Amygdala (tissue), 56 donors: Measurements from ENCODE around the gene OSGEP.

ENCODE experiments used
- DNase-seq, 56 donors: peaks; one replicate each; lab custom pipeline; 2025; lab: John Stamatoyannopoulos, UW

The OSGEP gene

DNA sequence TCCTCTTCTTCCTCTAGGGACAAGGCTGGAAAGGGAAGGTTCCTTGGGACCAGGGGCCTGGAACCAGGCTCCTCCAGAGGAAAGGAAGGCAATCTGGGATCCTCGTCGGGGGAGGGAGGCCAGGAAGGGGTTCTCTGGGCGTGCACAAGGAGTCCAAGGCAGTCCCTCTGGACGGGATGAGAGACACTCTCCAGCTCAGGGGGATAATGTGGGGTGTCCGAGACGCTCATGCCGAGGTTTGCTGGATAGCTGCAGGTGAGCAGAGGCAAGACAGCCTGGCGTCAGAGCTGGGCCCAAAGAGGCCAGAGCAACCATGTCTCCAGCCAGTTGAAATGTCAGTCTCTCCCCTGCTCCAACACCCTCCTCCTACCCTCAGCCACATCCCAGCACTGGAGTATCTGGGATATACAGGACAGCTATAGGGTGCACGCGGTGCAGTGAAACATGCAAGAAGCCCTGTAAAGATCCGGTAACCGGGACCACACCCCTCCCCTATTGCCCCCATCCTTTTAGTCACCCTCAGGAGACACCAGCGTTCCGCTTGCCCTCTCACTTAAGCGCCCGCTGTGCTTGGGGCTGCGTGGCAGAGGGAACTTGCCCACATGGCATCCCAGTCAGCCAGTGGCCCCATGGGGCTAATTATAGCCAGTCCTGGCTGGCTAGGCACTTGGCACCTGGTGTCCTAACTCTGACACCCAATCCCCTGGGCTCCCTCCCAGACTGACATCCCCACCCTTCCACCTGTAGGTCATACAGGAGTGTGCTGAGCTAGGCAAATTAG lies 18.8 kb downstream of the OSGEP start, which contains the start of gene KLHL33:
TSS of gene KLHL33 (minus strand) at position 585 of the 781 bp plus-strand sequence. CDS start at position 230, 355 bp downstream.
- DNase-seq = no peak

DNA sequence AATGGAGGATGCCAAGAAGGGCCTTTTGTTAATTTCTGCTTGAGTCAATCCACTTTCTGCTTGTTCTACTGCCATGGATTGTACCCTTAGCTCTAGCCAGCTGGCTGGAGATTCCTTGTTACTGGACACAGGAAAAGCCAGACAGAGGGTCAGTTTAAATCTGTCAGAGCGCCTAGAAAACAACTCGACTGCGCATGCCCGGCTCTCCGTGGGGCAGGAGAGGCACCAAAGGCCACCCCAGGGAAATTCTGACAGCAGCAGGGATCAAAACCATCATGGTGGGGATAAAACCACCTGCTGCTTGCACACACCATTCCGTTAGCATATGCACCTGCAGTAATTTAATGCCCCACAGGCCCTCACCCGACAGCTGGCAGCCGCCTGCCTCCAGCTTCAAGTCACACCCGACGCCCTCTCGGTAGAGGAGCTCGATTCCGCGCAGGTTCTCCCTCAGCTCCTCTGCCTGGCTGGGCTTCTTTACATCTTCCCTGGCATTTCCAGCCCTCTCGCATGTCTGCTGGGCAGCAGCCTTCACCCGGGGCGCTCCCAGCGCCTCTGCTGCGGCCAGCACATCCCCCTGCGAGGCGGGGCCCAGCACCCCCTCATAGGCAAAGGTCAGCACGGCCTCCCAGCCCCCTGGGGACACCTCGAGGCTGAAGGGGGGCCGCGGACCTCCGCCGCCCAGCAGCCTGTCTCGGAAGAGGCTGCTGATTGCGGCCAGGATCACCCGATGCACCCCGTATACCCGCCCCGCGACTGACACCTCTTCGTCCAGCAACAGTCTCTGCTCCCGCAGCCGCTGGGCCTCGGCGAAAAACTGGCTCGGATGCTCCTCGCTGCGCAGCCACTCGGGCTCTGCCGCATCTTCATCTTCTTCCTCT lies 19.7 kb downstream of the OSGEP start:
- peak in 51 of 56 donors; percentile 17 to 85 (median 60) for DNase-seq

DNA sequence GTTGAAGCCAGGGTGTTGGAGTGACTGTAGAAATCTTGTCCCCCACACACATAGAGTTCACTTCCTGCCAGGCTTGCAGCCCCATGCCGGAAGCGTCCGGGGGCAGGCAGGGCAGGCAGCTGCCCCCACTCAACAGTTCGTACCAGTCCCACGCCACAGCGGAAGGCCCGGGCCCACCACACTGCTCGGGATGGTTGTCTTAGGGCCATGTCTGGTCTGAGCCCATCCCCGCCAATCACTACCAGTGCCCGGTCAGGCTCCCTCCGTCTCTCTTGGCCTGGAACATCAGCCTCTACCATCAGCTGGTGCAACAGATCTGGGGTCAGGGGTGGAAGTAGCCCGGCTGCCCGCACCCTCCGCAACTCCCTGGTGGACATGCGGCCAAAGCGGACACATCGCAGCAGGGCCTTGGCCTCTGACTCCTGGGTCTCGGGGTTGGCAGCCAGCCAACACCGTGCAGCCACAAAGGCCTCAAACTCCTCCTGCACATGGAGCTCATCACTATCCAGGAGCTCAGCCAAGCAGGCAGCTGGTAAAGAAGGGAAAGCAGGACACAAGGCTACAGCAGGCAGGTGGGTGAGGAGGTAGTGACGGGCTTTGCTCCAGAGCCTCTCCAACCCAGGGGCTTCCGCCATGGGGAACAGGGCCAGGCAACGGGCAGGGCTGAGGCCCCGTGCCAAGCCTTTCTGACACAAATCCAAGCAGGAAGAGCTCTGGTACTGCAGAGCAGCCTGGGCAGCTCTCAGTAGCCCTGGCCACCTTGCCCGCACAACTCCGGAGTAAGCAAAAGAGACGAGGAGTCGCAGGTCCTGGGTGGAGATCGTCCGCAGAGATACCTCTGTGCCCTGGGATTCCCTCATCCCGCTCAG lies 24.6 kb downstream of the OSGEP start:
- DNase-seq = peak in 38 of 56 donors; percentile 3 to 62 (median 30)

DNA sequence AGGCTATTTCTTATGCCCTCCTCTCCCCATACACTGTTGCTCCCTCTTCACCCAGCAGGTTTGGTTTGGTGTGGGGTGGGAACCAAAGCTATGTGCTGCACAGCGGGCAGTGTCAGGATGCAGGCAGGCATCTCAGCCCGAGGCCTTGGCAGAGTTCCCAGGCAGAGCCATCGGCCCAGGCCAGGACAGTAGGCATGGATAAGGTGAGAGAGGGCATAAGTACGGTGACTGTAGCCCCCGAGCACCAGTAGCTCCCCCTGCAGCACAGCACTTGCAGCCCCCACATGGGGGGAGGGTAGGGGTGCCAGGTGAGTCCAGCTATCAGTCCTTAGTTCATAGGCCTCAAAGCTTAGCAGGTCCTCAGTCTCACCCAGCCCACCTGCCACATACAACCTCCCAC lies 25.8 kb downstream of the OSGEP start:
- DNase-seq = peak in 2 of 56 donors; percentile 2 to 6

DNA sequence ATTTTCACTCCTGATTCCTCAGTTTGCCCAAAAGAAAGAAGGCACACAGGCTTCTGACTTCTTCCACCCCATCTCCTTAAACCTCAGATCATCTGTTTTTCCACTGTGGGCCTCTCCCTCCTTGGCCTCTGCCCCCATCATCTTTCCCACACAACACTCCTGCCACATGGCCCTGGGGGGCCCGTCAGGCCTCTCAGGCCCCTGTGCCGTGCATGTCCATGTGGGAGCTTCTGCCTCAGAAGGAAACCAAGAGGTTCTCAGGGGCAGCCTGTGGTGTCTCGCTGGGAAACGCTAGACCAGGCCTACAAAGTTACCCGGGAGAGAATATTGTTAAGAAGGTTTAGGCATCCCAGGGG lies 26.6 kb downstream of the OSGEP start:
- DNase-seq = no peak

DNA sequence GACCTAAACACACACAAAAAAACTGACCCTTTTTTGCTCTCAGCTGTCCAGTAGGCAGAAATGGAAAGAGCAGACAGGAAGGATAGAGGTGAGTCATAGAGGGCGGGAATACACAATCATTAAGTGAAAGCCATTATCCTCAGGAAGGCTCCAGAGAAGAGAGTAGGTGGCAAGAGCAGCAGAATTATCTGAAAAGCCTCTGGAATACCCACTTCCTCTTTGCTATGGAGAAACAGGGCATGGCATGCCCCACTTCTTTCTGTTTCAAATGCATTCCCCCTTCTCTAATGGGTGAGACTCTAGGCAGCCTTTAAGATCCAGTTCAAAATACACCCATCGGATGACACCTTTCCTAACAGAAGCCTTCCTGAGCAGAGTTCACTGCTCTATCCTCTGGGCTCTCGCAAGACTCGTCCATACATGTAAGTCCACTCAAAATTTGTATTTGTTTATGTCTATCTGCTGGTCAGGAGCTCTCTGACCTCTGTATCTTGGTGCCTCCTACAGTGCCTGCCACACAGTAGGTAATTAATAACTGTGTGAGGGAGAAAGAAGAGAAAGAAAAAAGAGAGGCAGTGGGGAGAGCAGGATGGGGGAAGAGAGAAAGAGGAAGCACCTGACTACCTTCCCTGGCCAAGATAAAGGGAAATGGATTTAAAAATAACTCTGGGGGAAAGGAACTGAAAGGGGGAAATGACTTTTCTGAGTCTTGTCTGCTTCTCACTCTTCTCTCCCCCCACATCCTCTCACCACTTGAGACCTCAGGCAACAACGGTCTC lies 27.2 kb downstream of the OSGEP start:
- no peak for DNase-seq

DNA sequence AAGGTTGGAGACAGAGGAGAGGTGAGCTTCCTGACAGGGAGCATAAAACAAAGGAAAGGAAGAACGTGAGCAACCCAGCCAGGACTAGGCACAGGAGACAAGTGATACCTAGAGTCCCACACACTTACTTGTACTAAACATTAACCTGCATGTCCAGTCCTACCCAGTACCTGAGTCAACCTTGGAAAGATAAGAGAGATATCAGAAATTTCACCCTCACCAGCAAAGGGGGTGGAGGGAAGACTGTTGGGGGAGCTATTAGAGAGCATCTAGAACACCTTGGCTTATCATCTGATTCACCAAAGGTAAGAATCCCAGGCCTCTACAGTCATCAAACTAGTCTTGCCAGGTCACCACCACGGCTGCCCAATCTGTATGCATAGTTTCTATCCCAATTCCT lies 29.8 kb downstream of the OSGEP start:
- no peak for DNase-seq

DNA sequence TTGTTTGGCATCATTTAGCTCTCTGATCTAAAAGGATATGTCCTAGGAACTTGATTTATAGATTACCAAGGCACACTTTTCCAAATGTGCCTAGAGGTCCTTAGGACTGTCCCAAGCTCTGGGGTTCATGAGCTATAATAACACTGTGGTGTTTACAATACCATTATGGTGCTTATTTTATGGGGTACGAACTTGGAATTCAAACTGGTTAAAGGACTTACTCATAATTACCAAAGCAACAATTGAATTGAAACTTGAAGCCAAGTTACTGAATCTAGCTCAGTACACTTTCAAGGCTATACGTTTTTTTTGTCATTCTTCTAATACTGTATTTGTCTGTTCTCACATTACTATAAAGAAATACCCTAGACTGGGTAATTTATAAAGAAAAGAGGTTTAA lies 31.7 kb downstream of the OSGEP start:
- DNase-seq = no peak

DNA sequence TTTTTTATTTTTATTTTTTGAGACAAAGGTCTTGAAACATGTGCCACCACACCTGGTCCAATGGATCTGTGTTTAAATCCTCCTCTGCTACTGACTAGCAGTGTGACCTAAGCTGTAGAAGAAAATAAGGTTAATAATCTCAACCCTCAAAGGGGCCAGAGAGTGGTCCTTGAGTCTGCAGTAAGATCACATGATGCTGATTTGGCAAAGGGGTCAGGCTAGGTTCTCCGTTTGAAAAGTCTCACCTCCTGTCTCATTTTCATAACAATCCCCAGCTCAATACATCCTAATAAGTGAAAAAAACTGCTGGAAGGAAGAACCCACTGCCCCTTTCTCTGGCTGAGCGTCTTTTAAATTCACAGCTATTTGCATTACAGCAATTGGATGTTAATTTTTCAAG lies 33.3 kb downstream of the OSGEP start:
- DNase-seq = no peak

DNA sequence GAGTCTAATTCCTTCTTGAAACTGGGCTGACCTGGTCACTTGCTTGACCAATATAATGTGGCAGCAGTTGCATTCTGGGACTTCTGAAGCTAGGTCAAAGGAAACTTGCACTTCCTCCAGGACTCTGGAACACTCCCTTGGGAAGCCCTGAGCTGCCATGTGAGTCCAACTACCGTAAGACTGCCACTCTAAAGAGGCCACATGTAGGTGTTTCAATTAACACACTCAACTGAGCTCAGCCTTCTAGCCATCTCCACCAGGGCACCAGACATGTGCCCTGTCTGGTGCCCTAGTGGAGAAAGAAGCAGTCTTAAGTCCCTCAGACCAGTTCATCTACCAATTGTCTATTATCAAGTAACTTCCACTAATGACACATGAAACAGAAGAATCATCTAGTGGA lies 35.2 kb downstream of the OSGEP start:
- DNase-seq = no peak

DNA sequence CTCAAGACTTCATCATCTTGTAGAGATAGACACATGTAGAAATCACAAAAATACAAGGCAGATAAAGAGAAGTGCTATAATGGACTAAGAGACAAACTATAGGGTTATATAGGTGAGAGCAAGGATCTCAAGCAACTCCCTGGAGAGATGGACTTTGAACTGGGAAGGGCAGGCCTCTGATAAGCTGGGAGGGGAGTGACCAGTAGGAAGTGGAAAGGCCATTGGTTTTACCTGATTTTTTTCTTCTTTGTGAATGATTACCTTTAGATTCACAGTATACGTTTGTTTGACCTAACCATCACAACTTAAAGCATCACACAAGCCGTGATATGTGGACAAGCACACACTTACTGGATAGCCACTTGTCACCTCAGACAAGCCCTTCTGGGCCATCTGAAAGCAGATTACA lies 36.1 kb downstream of the OSGEP start:
- DNase-seq = no peak

DNA sequence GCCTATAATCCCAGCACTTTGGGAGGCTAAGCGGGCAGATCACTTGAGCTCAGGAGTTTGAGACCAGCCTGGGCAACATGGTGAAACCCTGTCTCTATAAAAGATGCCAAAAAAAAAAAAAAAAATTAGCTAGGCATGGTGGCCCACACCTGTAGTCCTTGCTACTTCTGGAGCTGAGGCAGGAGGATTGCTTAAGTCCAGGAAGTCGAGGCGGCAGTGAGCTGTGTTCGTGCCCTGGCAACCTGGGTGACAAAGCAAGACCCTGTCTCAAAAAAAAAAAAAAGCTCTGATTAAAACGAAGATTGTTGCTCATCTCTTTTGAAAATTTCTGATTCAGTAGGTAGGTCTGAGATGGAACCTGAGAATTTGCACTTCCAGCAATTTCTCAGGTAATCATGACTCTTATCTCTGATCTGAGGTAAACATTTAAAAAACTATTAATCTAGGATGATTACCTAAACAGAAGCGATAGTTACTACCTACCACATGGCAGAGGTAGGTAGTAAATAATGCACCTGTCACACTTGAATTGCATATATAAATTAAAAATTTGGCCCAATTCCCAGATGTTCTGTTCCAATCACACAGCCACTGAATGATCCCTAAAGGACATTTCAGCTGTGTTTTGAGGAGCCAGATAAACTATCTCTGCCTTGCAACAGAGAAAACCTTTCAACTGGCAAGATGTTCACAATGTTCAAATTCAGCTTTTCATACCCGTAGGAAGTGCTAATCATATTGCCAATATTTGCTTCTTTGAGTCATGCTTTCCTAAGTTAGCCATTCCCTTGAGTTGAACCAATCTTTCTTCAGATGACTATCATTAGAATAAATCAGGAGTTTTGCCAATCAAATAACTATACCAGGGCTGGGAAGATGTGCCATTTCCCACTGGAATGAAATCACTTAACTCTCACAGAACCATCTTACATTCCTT lies 37.1 kb downstream of the OSGEP start:
- DNase-seq = no peak

DNA sequence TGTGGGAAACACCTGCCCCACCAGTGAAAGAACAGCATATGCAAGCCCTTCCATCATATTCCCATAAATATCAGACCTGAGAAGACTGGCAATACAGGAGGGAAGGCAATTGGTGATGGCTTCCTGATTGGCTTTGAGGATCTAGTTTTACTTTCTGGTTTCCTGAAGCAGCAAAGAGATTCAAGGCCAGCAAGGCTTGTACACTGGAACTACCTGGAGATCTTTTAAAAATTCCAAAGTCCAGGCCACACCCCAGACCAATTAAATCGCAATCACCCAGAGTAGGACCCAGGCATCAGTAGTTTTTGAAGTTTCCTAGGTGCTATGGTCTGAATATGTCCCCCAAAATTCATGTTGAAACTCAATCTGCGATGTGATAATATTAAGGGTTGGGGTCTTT lies 38.4 kb downstream of the OSGEP start:
- no peak for DNase-seq

DNA sequence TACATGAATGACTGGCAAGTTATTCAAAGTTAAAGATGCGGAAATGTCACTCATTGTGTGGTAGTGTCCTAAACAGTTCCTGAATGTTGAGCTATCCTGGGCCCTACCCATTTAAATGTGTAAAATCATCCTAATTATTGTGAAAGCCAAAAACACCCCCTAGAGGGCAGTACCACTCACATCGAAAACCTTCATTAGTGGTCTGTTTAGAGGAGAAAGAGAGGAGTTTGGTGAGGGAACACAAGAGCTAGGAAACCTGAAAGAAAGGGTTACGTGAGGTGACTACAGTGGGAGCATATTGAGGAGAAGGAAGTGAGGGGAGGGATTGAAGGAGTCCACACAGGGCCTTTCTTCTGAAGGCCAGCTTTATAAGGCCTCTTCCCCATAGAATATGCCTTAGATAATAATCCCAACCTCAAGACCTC lies 38.8 kb downstream of the OSGEP start:
- peak in 6 of 56 donors; percentile 1 to 57 (median 14) for DNase-seq

DNA sequence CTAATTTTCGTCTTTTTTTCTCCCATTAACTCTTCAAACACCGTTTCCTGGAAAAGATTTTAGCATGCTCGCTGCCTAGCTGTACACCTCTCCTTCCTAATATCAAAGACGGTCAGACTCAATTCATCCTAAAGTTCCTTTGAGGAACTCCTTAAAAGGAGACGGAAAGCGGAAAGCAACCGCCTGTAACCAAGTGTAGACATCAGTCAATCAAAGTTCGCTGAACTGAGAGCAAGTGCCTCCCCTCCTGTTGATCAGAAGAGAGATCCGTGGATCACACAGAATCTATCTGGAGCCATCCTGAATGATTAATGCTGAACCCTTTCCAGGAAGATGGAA lies 40.9 kb downstream of the OSGEP start:
- DNase-seq = peak in 2 of 56 donors; percentile 4 to 13

DNA sequence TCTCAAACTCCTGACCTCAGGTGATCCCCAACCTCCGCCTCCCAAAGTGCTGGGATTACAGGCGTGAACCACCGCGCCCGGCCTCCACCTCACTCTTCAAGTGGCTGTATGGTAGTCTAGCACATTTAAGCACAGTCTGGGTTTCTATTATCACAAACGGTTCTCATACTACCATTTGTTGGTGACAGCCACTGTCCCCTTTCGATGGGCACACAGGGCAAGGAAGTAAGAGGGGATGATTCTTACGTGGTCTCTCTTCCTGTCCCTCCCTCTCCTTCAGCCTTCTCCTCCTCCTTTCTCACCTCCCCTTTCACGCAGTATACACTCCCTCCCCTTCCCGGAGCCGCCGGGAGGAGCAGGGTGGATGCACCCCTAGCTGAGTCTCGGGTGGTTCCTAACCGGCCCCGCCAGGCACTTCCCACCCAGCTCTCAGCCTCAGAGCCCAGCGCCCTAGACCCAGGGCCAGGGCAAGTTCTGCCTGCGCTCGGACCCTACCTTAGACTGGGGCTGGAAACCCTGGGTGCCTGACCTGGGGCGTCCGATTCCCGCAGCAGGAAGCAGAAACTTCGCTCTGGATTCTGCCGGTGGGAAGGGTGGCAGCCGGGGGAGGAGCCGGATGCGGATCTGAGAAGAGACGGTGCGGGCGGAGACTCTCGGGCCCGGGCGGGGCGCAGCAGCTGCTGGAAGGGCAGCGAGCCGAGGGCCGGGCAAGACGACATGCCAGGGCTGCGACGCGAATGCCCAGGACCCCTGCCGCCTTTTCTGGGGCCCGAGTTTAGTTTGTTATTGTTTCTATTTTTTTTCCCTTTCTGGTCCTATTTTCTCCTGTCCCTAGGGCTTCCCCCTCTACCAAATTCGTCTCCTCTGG lies 41.5 kb downstream of the OSGEP start, which contains the start of gene TEP1:
TSS of gene TEP1 (minus strand) at position 626 of the 868 bp plus-strand sequence. CDS start 5,062 bp downstream, outside the sequence.
- peak in 52 of 56 donors; percentile 10 to 87 (median 59) for DNase-seq

DNA sequence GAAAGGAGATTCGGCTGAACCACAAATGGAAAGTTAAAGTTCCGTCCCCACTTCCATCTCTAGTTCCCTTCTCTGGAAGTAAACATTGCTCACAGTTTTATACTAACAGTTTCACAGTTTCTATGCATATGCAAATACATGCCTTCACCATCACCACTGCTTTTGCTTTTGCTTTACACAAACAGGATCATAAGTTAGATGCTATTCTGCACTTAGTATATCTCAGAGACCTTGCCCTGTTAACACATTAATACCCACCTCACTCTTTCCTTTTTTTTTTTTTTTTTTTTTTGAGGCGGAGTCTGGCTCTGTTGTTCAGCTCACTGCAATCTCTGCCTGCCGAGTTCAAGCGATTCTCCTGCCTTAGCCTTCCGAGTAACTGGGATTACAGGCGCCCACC lies 42.2 kb downstream of the OSGEP start:
- DNase-seq = no peak

DNA sequence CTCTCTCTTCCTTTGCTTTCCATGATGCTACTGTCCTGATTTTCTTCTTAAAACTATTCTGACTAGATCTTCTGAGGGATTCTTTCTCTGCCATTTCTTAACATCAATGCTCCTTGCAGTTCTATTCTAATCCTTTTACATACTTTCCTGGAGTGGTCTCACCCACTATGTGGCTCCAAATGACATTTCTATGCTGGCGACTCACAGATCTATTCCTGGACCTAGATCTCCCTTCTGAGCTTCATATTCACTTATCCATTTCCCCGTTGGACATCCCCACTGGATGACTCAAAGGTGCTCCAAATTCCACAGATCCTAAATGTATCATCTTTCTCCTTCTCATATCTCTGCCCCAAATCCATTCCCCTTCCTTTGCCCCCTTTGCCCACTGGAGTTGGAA lies 45.4 kb downstream of the OSGEP start:
- no peak for DNase-seq
